K562 (cell line): ENCODE measurements around the gene YTHDC2. TPM values are rescaled to one million over a fixed set of nuclear protein-coding genes. Genes with fewer than 3 reads are reported as not detected.
A peak's percentile ranks its signal among the peaks of the same experiment; 100 is the strongest.

Source experiments
- CAMTA2 ChIP-seq: fragments of 250-450 bp; sonication (Bioruptor Pico); conservative IDR thresholded peaks from 2 replicates; pipeline ENCODE4 v1.5.1; 2022
- CBFA2T3 ChIP-seq: fragments of 450-650 bp; IDR thresholded peaks from 2 replicates; pipeline ENCODE4 v1.6.1; 2017
- CHD2 ChIP-seq: IDR thresholded peaks from 2 replicates; pipeline ENCODE4 v1.6.1; 2011; ENCODE audit warnings: low read depth, low read length
- CUX1 ChIP-seq: fragments of 200-800 bp; sonication (Bioruptor generic); IDR thresholded peaks from 2 replicates; pipeline ENCODE4 v1.6.1; 2016; ENCODE audit warnings: missing genetic modification characterization, missing compliant biosample characterization
- FOXM1 ChIP-seq, 2 experiments: fragments of 450-650 bp in 1 of 2; sonication (generic) in 1 of 2; formaldehyde crosslinking in 1 of 2; IDR thresholded peaks; 2 replicates each; pipeline versions ENCODE4 v1.6.1 to v1.9.0; 2017 to 2022; ENCODE audit warnings: low read depth in 2 of 2, mild to moderate bottlenecking in 2 of 2, missing genetic modification reagents in 1 of 2, moderate library complexity in 1 of 2
- IFI16 ChIP-seq: fragments of 250-450 bp; sonication (Bioruptor Pico); IDR thresholded peaks from 2 replicates; pipeline ENCODE4 v2.1.2; 2022; ENCODE audit warnings: mild to moderate bottlenecking, inconsistent platforms
- LARP7 ChIP-seq: fragments of 450-650 bp; IDR thresholded peaks from 2 replicates; pipeline ENCODE4 v1.6.1; 2016
- PREB ChIP-seq: sonication (generic); formaldehyde crosslinking; IDR thresholded peaks from 2 replicates; pipeline ENCODE4 v1.8.1; 2023; ENCODE audit warnings: mild to moderate bottlenecking, missing genetic modification reagents
- PYGO2 ChIP-seq: fragments of 450-650 bp; IDR thresholded peaks from 2 replicates; pipeline ENCODE4 v1.6.1; 2016; ENCODE audit warnings: mild to moderate bottlenecking, missing genetic modification characterization, moderate library complexity, missing compliant biosample characterization
- TCF3 ChIP-seq: sonication (generic); formaldehyde crosslinking; IDR thresholded peaks from 2 replicates; pipeline ENCODE4 v1.4.0; 2020; ENCODE audit warnings: mild to moderate bottlenecking, missing genetic modification reagents
- THRAP3 ChIP-seq: fragments of 450-650 bp; IDR thresholded peaks from 2 replicates; pipeline ENCODE4 v1.6.1; 2016; ENCODE audit warnings: mild to moderate bottlenecking, inconsistent platforms, borderline replicate concordance
- ZBTB12 ChIP-seq: fragments of 250-450 bp; sonication (Bioruptor Pico); IDR thresholded peaks from 2 replicates; pipeline ENCODE4 v1.4.0; 2020
- polyA plus RNA-seq, 8 experiments: library from polyadenylated mRNA; depleted of rRNA in 4 of 8; stranded (reverse) in 5 of 8; unstranded in 3 of 8; fragments of >200 nt; fragmentation: Nextera tagmentation in 2 of 8; fragmentation: Illumina TruSeq in 1 of 8; extraction: Ambion mirVana in 2 of 8; extraction: Trizol in 1 of 8; gene quantifications; 2 replicates each; pipeline versions ENCODE4 v1.2.1 to v1.2.3, GENCODE V29; 2011 to 2014; ENCODE audit warnings: inconsistent platforms in 1 of 8, missing spikeins in 1 of 8
- total RNA-seq, 7 experiments: library from RNA; depleted of rRNA in 6 of 7; stranded (reverse); fragments of >200 nt in 6 of 7; fragmentation: Illumina TruSeq in 2 of 7; extraction: Trizol in 2 of 7; gene quantifications; 2 replicates each; pipeline versions ENCODE4 v1.2.1 to v1.2.3, GENCODE V29; 2011 to 2021; ENCODE audit warnings: low replicate concordance in 1 of 7
- TF ChIP-seq, protein P1 (sequence below): sonication (generic); formaldehyde crosslinking; IDR thresholded peaks from 2 replicates; pipeline ENCODE4 v1.8.1; 2022; ENCODE audit warnings: missing genetic modification reagents
- TF ChIP-seq, protein P2 (sequence below): IDR thresholded peaks from 3 replicates; pipeline ENCODE4 v1.6.1; 2011; ENCODE audit warnings: borderline replicate concordance, mild to moderate bottlenecking, moderate library complexity; ENCODE audit not compliant: insufficient read length; ENCODE audit errors: extremely low read depth

The YTHDC2 gene
- total and polyA plus RNA-seq, 9 of the 15 experiments (the other 6 are each of a cell fraction or from before 2014, with no cell fraction given): 2.7 to 21.6 (median 15.9) TPM

DNA sequence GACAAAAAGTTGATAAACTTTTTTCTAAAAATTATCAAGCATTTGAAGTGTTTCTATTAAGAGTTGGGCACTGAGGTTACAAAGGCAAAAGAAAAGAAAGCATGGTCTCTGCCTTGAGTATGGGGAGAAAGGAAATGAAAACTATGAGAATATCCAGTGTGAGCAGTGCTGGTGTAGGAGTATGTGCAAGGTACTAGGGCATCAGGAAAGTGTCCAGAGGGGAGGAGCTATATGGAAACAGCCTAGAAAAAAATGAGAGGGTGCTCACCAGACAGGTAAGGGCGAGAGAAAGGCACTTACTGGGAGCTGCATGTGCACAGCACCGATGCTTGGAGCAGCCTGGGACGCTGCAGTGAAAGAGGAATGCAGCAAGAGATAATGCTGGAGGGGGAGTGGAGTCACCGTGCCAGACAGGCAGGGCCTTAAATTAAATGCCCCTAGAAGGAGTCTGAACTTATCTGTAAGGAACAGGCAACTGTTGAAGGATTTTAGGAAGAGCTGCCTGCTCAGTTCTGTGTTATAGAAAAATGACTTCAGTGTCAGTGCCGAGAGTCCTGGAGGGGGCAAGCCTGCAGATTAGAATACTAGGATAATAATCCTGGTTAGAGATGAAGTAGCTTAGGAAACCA is 39.3 kb upstream of the YTHDC2 start (continued):
- TF ChIP-seq CUX1 (CRISPR knock-in tag) (no peak), PREB (CRISPR knock-in tag) (no peak), ZBTB12 (CRISPR knock-in tag) (no peak), CAMTA2 (no peak), TCF3 (CRISPR knock-in tag) (peak; percentile 76), IFI16 (no peak), PYGO2 (tag) (no peak), LARP7 (no peak), THRAP3 (no peak), FOXM1 (IDR thresholded peaks at IDR 0.05; ENCODE audit: low read depth) (peak; percentile 61), FOXM1 (CRISPR knock-in tag; IDR thresholded peaks at IDR 0.05; ENCODE audit: low read depth) (no peak), CHD2 (no peak), CBFA2T3 (peak; percentile 96)
- TF ChIP-seq, protein P1, sequence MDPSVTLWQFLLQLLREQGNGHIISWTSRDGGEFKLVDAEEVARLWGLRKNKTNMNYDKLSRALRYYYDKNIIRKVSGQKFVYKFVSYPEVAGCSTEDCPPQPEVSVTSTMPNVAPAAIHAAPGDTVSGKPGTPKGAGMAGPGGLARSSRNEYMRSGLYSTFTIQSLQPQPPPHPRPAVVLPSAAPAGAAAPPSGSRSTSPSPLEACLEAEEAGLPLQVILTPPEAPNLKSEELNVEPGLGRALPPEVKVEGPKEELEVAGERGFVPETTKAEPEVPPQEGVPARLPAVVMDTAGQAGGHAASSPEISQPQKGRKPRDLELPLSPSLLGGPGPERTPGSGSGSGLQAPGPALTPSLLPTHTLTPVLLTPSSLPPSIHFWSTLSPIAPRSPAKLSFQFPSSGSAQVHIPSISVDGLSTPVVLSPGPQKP (CRISPR knock-in tag): no peak
- TF ChIP-seq, protein P2, sequence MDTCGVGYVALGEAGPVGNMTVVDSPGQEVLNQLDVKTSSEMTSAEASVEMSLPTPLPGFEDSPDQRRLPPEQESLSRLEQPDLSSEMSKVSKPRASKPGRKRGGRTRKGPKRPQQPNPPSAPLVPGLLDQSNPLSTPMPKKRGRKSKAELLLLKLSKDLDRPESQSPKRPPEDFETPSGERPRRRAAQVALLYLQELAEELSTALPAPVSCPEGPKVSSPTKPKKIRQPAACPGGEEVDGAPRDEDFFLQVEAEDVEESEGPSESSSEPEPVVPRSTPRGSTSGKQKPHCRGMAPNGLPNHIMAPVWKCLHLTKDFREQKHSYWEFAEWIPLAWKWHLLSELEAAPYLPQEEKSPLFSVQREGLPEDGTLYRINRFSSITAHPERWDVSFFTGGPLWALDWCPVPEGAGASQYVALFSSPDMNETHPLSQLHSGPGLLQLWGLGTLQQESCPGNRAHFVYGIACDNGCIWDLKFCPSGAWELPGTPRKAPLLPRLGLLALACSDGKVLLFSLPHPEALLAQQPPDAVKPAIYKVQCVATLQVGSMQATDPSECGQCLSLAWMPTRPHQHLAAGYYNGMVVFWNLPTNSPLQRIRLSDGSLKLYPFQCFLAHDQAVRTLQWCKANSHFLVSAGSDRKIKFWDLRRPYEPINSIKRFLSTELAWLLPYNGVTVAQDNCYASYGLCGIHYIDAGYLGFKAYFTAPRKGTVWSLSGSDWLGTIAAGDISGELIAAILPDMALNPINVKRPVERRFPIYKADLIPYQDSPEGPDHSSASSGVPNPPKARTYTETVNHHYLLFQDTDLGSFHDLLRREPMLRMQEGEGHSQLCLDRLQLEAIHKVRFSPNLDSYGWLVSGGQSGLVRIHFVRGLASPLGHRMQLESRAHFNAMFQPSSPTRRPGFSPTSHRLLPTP: no peak
